22Rv1 (cell line): ENCODE measurements around the gene WWOX.

Source experiments
- ZFX ChIP-seq: fragments of 450-650 bp; IDR thresholded peaks from 2 replicates; pipeline ENCODE4 v1.6.1; 2017; ENCODE audit warnings: antibody characterized with exemption, borderline replicate concordance
- TF ChIP-seq, protein P1 (sequence below): fragments of 450-650 bp; IDR thresholded peaks from 2 replicates; pipeline ENCODE4 v1.5.1; 2017; ENCODE audit warnings: mild to moderate bottlenecking

DNA sequence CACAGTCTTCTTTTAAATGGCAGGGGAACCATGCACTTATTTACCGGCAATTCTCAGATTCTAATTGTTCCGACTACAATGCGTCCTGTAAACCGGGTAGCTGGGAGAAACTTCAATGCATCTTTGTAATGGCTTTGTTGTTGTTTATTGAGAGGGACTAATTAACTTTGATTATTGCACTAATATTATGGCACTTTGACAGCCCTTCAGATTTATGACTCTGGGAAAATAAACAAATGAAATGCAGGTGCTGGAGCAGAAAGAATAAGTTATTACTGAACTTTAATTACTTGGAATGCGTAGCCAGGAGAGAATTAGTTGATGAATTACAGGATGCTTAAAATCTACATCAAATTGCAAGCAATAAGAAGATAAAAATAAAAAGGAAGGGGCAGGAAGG is 77.0 kb downstream of the WWOX start:
- TF ChIP-seq, protein P1, sequence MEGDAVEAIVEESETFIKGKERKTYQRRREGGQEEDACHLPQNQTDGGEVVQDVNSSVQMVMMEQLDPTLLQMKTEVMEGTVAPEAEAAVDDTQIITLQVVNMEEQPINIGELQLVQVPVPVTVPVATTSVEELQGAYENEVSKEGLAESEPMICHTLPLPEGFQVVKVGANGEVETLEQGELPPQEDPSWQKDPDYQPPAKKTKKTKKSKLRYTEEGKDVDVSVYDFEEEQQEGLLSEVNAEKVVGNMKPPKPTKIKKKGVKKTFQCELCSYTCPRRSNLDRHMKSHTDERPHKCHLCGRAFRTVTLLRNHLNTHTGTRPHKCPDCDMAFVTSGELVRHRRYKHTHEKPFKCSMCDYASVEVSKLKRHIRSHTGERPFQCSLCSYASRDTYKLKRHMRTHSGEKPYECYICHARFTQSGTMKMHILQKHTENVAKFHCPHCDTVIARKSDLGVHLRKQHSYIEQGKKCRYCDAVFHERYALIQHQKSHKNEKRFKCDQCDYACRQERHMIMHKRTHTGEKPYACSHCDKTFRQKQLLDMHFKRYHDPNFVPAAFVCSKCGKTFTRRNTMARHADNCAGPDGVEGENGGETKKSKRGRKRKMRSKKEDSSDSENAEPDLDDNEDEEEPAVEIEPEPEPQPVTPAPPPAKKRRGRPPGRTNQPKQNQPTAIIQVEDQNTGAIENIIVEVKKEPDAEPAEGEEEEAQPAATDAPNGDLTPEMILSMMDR, result no peak
- TF ChIP-seq ZFX, result no peak
